IPS DF 19.7 (cell line): Measurements from ENCODE around the gene INPP4A.

Experiments
- DNase-seq: peaks from one replicate; pipeline ENCODE4 v3.0.0-alpha.2; 2013; ENCODE audit warnings: low read depth, low spot score

Gene INPP4A

GRCh38 chr2:98494699-98495098, 50.0 kb downstream of the INPP4A start:
- no peak for DNase-seq

- DNase-seq, result no peak
Measured at GRCh38 chr2:98496750-98497493, 52.3 kb downstream of the INPP4A start.

GRCh38 chr2:98498703-98499440, 54.2 kb downstream of the INPP4A start:
- no peak for DNase-seq

- DNase-seq, result no peak
Measured at GRCh38 chr2:98500561-98500960, 55.9 kb downstream of the INPP4A start.

GRCh38 chr2:98501223-98501622, 56.6 kb downstream of the INPP4A start:
- DNase-seq, result no peak

GRCh38 chr2:98501876-98502275, 57.2 kb downstream of the INPP4A start:
- DNase-seq, result no peak

- DNase-seq, result no peak
Measured at GRCh38 chr2:98502556-98503335, 58.1 kb downstream of the INPP4A start.

GRCh38 chr2:98503481-98504105, 58.9 kb downstream of the INPP4A start:
- no peak for DNase-seq

- no peak for DNase-seq
Measured at GRCh38 chr2:98504381-98505109, 59.9 kb downstream of the INPP4A start.

GRCh38 chr2:98505311-98505808, 60.7 kb downstream of the INPP4A start:
- DNase-seq, result no peak

GRCh38 chr2:98505971-98506664, 61.5 kb downstream of the INPP4A start:
- no peak for DNase-seq

GRCh38 chr2:98506881-98507280, 62.2 kb downstream of the INPP4A start:
- DNase-seq, result no peak

GRCh38 chr2:98507461-98507860, 62.8 kb downstream of the INPP4A start:
- no peak for DNase-seq

GRCh38 chr2:98507891-98508708, 63.4 kb downstream of the INPP4A start:
- no peak for DNase-seq

- DNase-seq, result no peak
Measured at GRCh38 chr2:98508709-98509066, 64.0 kb downstream of the INPP4A start.

GRCh38 chr2:98509542-98510321, 65.1 kb downstream of the INPP4A start:
- no peak for DNase-seq

GRCh38 chr2:98510322-98510662, 65.6 kb downstream of the INPP4A start:
- no peak for DNase-seq

GRCh38 chr2:98511981-98512380, 67.3 kb downstream of the INPP4A start:
- DNase-seq, result no peak

- DNase-seq, result no peak
Measured at GRCh38 chr2:98512699-98513098, 68.0 kb downstream of the INPP4A start.
